Measurements from ENCODE around the gene IKZF1. TPM values are rescaled to one million over a fixed set of nuclear protein-coding genes. Genes with fewer than 3 reads are reported as not detected.

IKZF1 gene
- polyA plus RNA-seq (2013), result 84.7 TPM

GRCh38 chr7:50304129-50304910 lies at the start of gene IKZF1:
Gene IKZF1, plus strand, starts transcription at chr7:50304716. Its CDS starts 14,346 bp downstream, at chr7:50319062.
- peak within 1 kb of the TSS; percentile 80 to 100 (median 94) for H3K4me3 ChIP-seq (ENCODE audit: control insufficient read depth in 1 of 7, extremely low read depth in 1 of 7, insufficient read depth in 4 of 7, low read depth in 2 of 7, low read length in 6 of 7)
- no peaks in the 10 kb centered on the region for H3K27me3 ChIP-seq (replicated peaks in 2 of 5; ENCODE audit: control insufficient read depth in 4 of 5, insufficient read depth in 5 of 5, low read length in 4 of 5)
- peak within 1 kb of the TSS; percentile 67 to 87 for H3K27ac ChIP-seq (ENCODE audit: insufficient read depth in 1 of 2, low read depth in 1 of 2, low read length in 2 of 2, poor library complexity in 1 of 2, severe bottlenecking in 2 of 2)
- DNase-seq, result peak; percentile 82 to 84 (median 83)
- POLR2A ChIA-PET, result interaction anchor here (0.6 to 1.1 kb wide), 10 partner anchors 17 to 149 kb away, joined by 3 to 5 read pairs (median 3); no protein-coding TSS in a partner anchor
- H3K36me3 ChIP-seq (ENCODE audit: control insufficient read depth in 4 of 4, insufficient read depth in 4 of 4, low read length in 3 of 4), result peaks cover 0 to 17% (median 0%) of the 10 kb centered on the region in 4 experiments
- no peaks in the 10 kb centered on the region for H3K9me3 ChIP-seq (ENCODE audit: control extremely low read depth in 1 of 5, control insufficient read depth in 4 of 5, insufficient read depth in 2 of 5, low read depth in 1 of 5, low read length in 4 of 5)
- peaks cover 22 to 40% (median 33%) of the 10 kb centered on the region in 4 experiments for H3K4me1 ChIP-seq (ENCODE audit: control extremely low read depth in 1 of 4, control insufficient read depth in 4 of 4, insufficient read depth in 4 of 4, low read length in 3 of 4)
- 0% methylated on average over 72 of the region's 107 CpGs for WGBS (ENCODE audit: insufficient coverage)
- CTCF ChIA-PET, result interaction anchor here (1.0 to 4.7 kb wide), 15 partner anchors 10 to 148 kb away, joined by 3 to 20 read pairs (median 5); no protein-coding TSS in a partner anchor

- 71% methylated on average over 1 of the region's 1 CpG for WGBS (ENCODE audit: insufficient coverage)
- Histone ChIP-seq H3K36me3 (ENCODE audit: control insufficient read depth in 4 of 4, insufficient read depth in 4 of 4, low read length in 3 of 4) (no peaks in the 10 kb centered on the region), H3K27me3 (replicated peaks in 2 of 5; ENCODE audit: control insufficient read depth in 4 of 5, insufficient read depth in 5 of 5, low read length in 4 of 5) (no peaks in the 10 kb centered on the region), H3K27ac (ENCODE audit: insufficient read depth in 1 of 2, low read depth in 1 of 2, low read length in 2 of 2, poor library complexity in 1 of 2, severe bottlenecking in 2 of 2) (no peak overlapping the region), H3K4me3 (ENCODE audit: control insufficient read depth in 1 of 7, extremely low read depth in 1 of 7, insufficient read depth in 4 of 7, low read depth in 2 of 7, low read length in 6 of 7) (no peak overlapping the region), H3K4me1 (ENCODE audit: control extremely low read depth in 1 of 4, control insufficient read depth in 4 of 4, insufficient read depth in 4 of 4, low read length in 3 of 4) (peaks cover 21 to 57% (median 48%) of the 10 kb centered on the region in 4 experiments), H3K9me3 (ENCODE audit: control extremely low read depth in 1 of 5, control insufficient read depth in 4 of 5, insufficient read depth in 2 of 5, low read depth in 1 of 5, low read length in 4 of 5) (no peaks in the 10 kb centered on the region)
- CTCF ChIA-PET, result interaction anchor here (0.9 to 1.3 kb wide), 5 partner anchors 9 to 57 kb away, joined by 3 to 4 read pairs (median 3); no protein-coding TSS in a partner anchor
- DNase-seq, result peak in 1 of 3 donors; percentile 37
- POLR2A ChIA-PET, result no interaction called here
Observed at GRCh38 chr7:50261593-50261992, 42.9 kb upstream of the IKZF1 start.

GRCh38 chr7:50262446-50262845 lies 42.1 kb upstream of the IKZF1 start:
- ChIA-PET CTCF (interaction anchor here (1.3 kb wide), 1 partner anchor 53 kb away, joined by 3 read pairs; no protein-coding TSS in a partner anchor), POLR2A (no interaction called here)
- no peak overlapping the region for H3K27ac ChIP-seq (ENCODE audit: insufficient read depth in 1 of 2, low read depth in 1 of 2, low read length in 2 of 2, poor library complexity in 1 of 2, severe bottlenecking in 2 of 2)
- no peaks in the 10 kb centered on the region for H3K27me3 ChIP-seq (replicated peaks in 2 of 5; ENCODE audit: control insufficient read depth in 4 of 5, insufficient read depth in 5 of 5, low read length in 4 of 5)
- no peak overlapping the region for H3K4me3 ChIP-seq (ENCODE audit: control insufficient read depth in 1 of 7, extremely low read depth in 1 of 7, insufficient read depth in 4 of 7, low read depth in 2 of 7, low read length in 6 of 7)
- WGBS (ENCODE audit: insufficient coverage), result 88% methylated on average over 2 of the region's 2 CpGs
- no peaks in the 10 kb centered on the region for H3K36me3 ChIP-seq (ENCODE audit: control insufficient read depth in 4 of 4, insufficient read depth in 4 of 4, low read length in 3 of 4)
- H3K4me1 ChIP-seq (ENCODE audit: control extremely low read depth in 1 of 4, control insufficient read depth in 4 of 4, insufficient read depth in 4 of 4, low read length in 3 of 4), result peaks cover 28 to 65% (median 56%) of the 10 kb centered on the region in 4 experiments
- H3K9me3 ChIP-seq (ENCODE audit: control extremely low read depth in 1 of 5, control insufficient read depth in 4 of 5, insufficient read depth in 2 of 5, low read depth in 1 of 5, low read length in 4 of 5), result no peaks in the 10 kb centered on the region
- DNase-seq, result no peak

GRCh38 chr7:50262916-50263690 lies 41.4 kb upstream of the IKZF1 start:
- DNase-seq, result peak; percentile 46 to 76 (median 55)
- POLR2A ChIA-PET, result no interaction called here
- WGBS (ENCODE audit: insufficient coverage), result no CpG with 5 or more reads among the region's 1 CpG
- no peaks in the 10 kb centered on the region for H3K36me3 ChIP-seq (ENCODE audit: control insufficient read depth in 4 of 4, insufficient read depth in 4 of 4, low read length in 3 of 4)
- no peaks in the 10 kb centered on the region for H3K9me3 ChIP-seq (ENCODE audit: control extremely low read depth in 1 of 5, control insufficient read depth in 4 of 5, insufficient read depth in 2 of 5, low read depth in 1 of 5, low read length in 4 of 5)
- no peaks in the 10 kb centered on the region for H3K27me3 ChIP-seq (replicated peaks in 2 of 5; ENCODE audit: control insufficient read depth in 4 of 5, insufficient read depth in 5 of 5, low read length in 4 of 5)
- no peak overlapping the region for H3K4me3 ChIP-seq (ENCODE audit: control insufficient read depth in 1 of 7, extremely low read depth in 1 of 7, insufficient read depth in 4 of 7, low read depth in 2 of 7, low read length in 6 of 7)
- H3K27ac ChIP-seq (ENCODE audit: insufficient read depth in 1 of 2, low read depth in 1 of 2, low read length in 2 of 2, poor library complexity in 1 of 2, severe bottlenecking in 2 of 2), result no peak overlapping the region
- peaks cover 33 to 72% (median 63%) of the 10 kb centered on the region in 4 experiments for H3K4me1 ChIP-seq (ENCODE audit: control extremely low read depth in 1 of 4, control insufficient read depth in 4 of 4, insufficient read depth in 4 of 4, low read length in 3 of 4)
- CTCF ChIA-PET, result interaction anchor here (1.0 kb wide), 1 partner anchor 33 kb away, joined by 3 read pairs; no protein-coding TSS in a partner anchor

GRCh38 chr7:50264908-50265307 lies 39.6 kb upstream of the IKZF1 start:
- DNase-seq, result peak in 2 of 3 donors; percentile 74 to 78
- 88% methylated on average over 1 of the region's 3 CpGs for WGBS (ENCODE audit: insufficient coverage)
- POLR2A ChIA-PET, result no interaction called here
- CTCF ChIA-PET, result interaction anchor here (1.0 to 1.9 kb wide), 7 partner anchors 9 to 112 kb away, joined by 3 to 5 read pairs (median 4); no protein-coding TSS in a partner anchor
- Histone ChIP-seq H3K27me3 (replicated peaks in 2 of 5; ENCODE audit: control insufficient read depth in 4 of 5, insufficient read depth in 5 of 5, low read length in 4 of 5) (no peaks in the 10 kb centered on the region), H3K4me1 (ENCODE audit: control extremely low read depth in 1 of 4, control insufficient read depth in 4 of 4, insufficient read depth in 4 of 4, low read length in 3 of 4) (peaks cover 39 to 86% (median 80%) of the 10 kb centered on the region in 4 experiments), H3K9me3 (ENCODE audit: control extremely low read depth in 1 of 5, control insufficient read depth in 4 of 5, insufficient read depth in 2 of 5, low read depth in 1 of 5, low read length in 4 of 5) (no peaks in the 10 kb centered on the region), H3K27ac (ENCODE audit: insufficient read depth in 1 of 2, low read depth in 1 of 2, low read length in 2 of 2, poor library complexity in 1 of 2, severe bottlenecking in 2 of 2) (no peak overlapping the region), H3K4me3 (ENCODE audit: control insufficient read depth in 1 of 7, extremely low read depth in 1 of 7, insufficient read depth in 4 of 7, low read depth in 2 of 7, low read length in 6 of 7) (peak overlapping the region in 1 of 7 experiments; percentile 53), H3K36me3 (ENCODE audit: control insufficient read depth in 4 of 4, insufficient read depth in 4 of 4, low read length in 3 of 4) (no peaks in the 10 kb centered on the region)

- H3K4me1 ChIP-seq (ENCODE audit: control extremely low read depth in 1 of 4, control insufficient read depth in 4 of 4, insufficient read depth in 4 of 4, low read length in 3 of 4), result peaks cover 39 to 85% (median 81%) of the 10 kb centered on the region in 4 experiments
- ChIA-PET POLR2A (interaction anchor here (0.6 to 1.1 kb wide), 2 partner anchors 37 to 77 kb away, joined by 3 read pairs; no protein-coding TSS in a partner anchor), CTCF (interaction anchor here (0.6 to 1.9 kb wide), 16 partner anchors 8 to 104 kb away, joined by 3 to 7 read pairs (median 4); no protein-coding TSS in a partner anchor)
- H3K27ac ChIP-seq (ENCODE audit: insufficient read depth in 1 of 2, low read depth in 1 of 2, low read length in 2 of 2, poor library complexity in 1 of 2, severe bottlenecking in 2 of 2), result no peak overlapping the region
- no peaks in the 10 kb centered on the region for H3K36me3 ChIP-seq (ENCODE audit: control insufficient read depth in 4 of 4, insufficient read depth in 4 of 4, low read length in 3 of 4)
- H3K9me3 ChIP-seq (ENCODE audit: control extremely low read depth in 1 of 5, control insufficient read depth in 4 of 5, insufficient read depth in 2 of 5, low read depth in 1 of 5, low read length in 4 of 5), result peaks cover 0 to 4% (median 0%) of the 10 kb centered on the region in 5 experiments
- H3K4me3 ChIP-seq (ENCODE audit: control insufficient read depth in 1 of 7, extremely low read depth in 1 of 7, insufficient read depth in 4 of 7, low read depth in 2 of 7, low read length in 6 of 7), result peak overlapping the region in 4 of 7 experiments; percentile 1 to 52 (median 5)
- WGBS (ENCODE audit: insufficient coverage), result 43% methylated on average over 6 of the region's 6 CpGs
- no peaks in the 10 kb centered on the region for H3K27me3 ChIP-seq (replicated peaks in 2 of 5; ENCODE audit: control insufficient read depth in 4 of 5, insufficient read depth in 5 of 5, low read length in 4 of 5)
- peak in 1 of 3 donors; percentile 21 for DNase-seq
Observed at GRCh38 chr7:50265968-50266634, 38.4 kb upstream of the IKZF1 start.
